Activated CD4-positive, alpha-beta memory T cell treated with anti-CD3 and anti-CD28 coated beads for 36 hours (primary cell): Measurements from ENCODE around the gene KDM4B. TPM values are rescaled to one million over a fixed set of nuclear protein-coding genes. Genes with fewer than 3 reads are reported as not detected.

Experiments used
- CTCF ChIA-PET: fragments of 350-600 bp; sonication (Branson Sonifier 250); formaldehyde crosslinking; loops from one replicate; lab custom pipeline; 2021; ENCODE audit warnings: antibody characterized with exemption, inconsistent platforms; lab: Charles Lee
- POLR2A ChIA-PET: fragments of 350-600 bp; sonication (Branson Sonifier 250); formaldehyde crosslinking; loops from one replicate; lab custom pipeline; 2021; ENCODE audit warnings: antibody characterized with exemption; lab: Charles Lee
- DNase-seq: peaks from one replicate; pipeline ENCODE4 v3.0.0-alpha.2; 2020
- H3K27ac Mint-ChIP-seq: one replicate; pipeline ENCODE4 v1.8.0; 2021; ENCODE audit warnings: mixed read lengths
- H3K27me3 Mint-ChIP-seq: one replicate; pipeline ENCODE4 v1.8.0; 2021; ENCODE audit warnings: mixed read lengths
- H3K36me3 Mint-ChIP-seq: one replicate; pipeline ENCODE4 v1.8.0; 2021; ENCODE audit warnings: mixed read lengths
- H3K4me1 Mint-ChIP-seq: one replicate; pipeline ENCODE4 v1.8.0; 2021; ENCODE audit warnings: low read depth, mixed read lengths
- H3K4me3 Mint-ChIP-seq: one replicate; pipeline ENCODE4 v1.8.0; 2021; ENCODE audit warnings: mild to moderate bottlenecking, mixed read lengths
- H3K9me3 Mint-ChIP-seq: one replicate; pipeline ENCODE4 v1.8.0; 2021; ENCODE audit warnings: mixed read lengths
- intact Hi-C: fragments of 100-400 bp; cut with micrococcal nuclease; formaldehyde crosslinking; loops from one replicate; pipeline ENCODE4 v1.15.1; 2023
- total RNA-seq, 2 experiments: library from RNA; stranded (reverse); gene quantifications; one replicate each; pipeline ENCODE4 v1.2.3, GENCODE V29; 2021

The KDM4B gene
- total RNA-seq, 2 experiments from 2014 or later = 19.2 to 20.6 TPM

DNA sequence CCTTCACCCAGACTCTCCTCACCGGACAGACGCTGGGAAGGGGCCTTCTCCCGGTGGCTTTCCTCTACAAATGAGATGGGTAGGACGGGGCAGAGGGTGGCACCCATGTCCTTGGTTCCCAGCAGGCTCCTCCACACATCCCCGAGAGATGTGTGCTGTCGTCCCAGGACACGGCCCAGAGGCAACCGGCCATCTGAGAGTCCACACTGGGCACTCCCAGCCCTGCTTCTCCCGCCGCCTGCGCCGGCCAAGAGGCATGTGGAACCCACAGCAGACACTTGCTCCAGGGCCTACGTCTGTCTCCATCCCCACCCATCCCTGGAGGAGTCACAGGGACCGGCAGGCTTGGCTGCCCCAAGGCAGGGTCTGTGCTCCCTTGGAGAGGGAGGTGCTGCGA, 179.9 kb downstream of the KDM4B start:
- no peaks in the 10 kb centered on the region for H3K4me1 Mint-ChIP-seq
- no peak overlapping the region for H3K27ac Mint-ChIP-seq
- ChIA-PET POLR2A (no interaction called here), CTCF (no interaction called here)
- peaks cover 12% of the 10 kb centered on the region for H3K36me3 Mint-ChIP-seq
- intact Hi-C loops = no loop called here
- H3K9me3 Mint-ChIP-seq = no peaks in the 10 kb centered on the region
- DNase-seq = no peak
- H3K4me3 Mint-ChIP-seq = no peak overlapping the region
- no peaks in the 10 kb centered on the region for H3K27me3 Mint-ChIP-seq

DNA sequence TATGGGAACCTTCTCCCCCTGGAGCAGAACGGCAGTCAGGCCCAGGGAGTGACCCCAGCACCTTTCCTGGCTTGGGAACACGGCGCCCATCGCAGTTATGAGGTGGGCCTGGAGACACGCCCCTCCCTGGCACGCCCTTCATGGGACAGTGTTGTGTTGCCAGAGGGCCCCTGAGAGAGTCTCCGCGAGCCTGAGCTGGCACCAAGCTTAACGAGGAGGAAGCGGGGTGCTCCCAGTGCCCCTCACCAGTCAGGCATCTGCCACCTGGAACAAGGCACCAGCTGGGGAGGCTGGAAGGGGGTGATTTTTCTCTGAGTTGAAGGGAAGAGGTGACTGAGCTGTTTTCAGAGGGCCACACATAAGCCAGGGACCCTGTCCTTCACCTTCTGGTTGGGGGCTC, 180.6 kb downstream of the KDM4B start:
- Mint-ChIP-seq H3K9me3 (no peaks in the 10 kb centered on the region), H3K27me3 (no peaks in the 10 kb centered on the region), H3K27ac (no peak overlapping the region), H3K4me1 (no peaks in the 10 kb centered on the region), H3K36me3 (peaks cover 12% of the 10 kb centered on the region), H3K4me3 (no peak overlapping the region)
- POLR2A ChIA-PET = no interaction called here
- intact Hi-C loops = no loop called here
- CTCF ChIA-PET = interaction anchor here (0.8 kb wide), 1 partner anchor 101 kb away, joined by 5 read pairs; no protein-coding TSS in a partner anchor
- no peak for DNase-seq

DNA sequence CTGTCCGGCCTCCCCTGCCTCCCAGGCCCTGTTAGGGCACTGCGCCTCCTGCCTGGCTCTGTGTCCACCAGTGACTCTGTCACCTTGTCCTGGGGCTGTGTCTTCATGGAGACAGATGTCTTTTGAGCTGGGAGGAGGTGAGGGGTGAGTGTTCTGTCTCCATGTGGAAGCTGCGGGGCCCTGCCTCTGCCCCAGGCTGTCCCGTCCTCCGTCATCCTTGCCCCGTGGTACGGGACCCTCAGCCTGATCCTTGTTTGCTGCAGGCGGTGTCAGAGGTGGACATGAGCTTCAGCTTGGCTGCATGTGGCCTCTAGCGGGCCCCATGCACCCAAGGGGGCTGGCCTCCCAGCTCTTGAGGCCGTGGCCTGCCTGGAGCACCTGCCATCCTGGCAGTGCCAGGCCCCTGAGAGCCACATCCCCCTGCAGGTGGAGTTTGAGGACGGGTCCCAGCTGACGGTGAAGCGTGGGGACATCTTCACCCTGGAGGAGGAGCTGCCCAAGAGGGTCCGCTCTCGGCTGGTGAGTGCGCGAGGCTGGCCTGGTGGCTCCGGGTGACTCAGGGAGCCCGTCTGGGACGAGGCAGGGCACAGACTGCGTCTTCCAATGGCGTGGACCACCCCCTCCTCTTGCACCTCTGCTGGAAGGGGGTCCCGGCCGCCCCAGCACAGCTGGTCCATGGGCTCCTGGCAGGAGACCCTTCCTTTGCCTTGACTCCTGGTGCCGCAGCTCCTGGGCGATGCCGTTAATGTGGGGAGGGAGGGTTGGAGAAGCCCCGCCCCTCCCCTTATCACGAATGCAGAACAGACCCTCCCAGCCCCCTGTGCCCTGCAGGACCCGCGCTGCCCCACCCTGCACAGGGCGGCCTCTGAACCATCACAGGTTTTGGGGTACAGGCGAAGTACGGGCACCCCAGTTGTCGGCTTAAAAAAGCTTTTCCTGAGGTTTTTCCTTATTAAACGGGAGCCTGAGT, 181.3 kb downstream of the KDM4B start:
- CTCF ChIA-PET = interaction anchor here (0.8 kb wide), 1 partner anchor 102 kb away, joined by 5 read pairs; no protein-coding TSS in a partner anchor
- POLR2A ChIA-PET = no interaction called here
- Mint-ChIP-seq H3K4me3 (no peak overlapping the region), H3K36me3 (peaks cover 12% of the 10 kb centered on the region), H3K4me1 (no peaks in the 10 kb centered on the region), H3K9me3 (no peaks in the 10 kb centered on the region), H3K27ac (no peak overlapping the region), H3K27me3 (no peaks in the 10 kb centered on the region)
- DNase-seq = no peak
- intact Hi-C loops = no loop called here

DNA sequence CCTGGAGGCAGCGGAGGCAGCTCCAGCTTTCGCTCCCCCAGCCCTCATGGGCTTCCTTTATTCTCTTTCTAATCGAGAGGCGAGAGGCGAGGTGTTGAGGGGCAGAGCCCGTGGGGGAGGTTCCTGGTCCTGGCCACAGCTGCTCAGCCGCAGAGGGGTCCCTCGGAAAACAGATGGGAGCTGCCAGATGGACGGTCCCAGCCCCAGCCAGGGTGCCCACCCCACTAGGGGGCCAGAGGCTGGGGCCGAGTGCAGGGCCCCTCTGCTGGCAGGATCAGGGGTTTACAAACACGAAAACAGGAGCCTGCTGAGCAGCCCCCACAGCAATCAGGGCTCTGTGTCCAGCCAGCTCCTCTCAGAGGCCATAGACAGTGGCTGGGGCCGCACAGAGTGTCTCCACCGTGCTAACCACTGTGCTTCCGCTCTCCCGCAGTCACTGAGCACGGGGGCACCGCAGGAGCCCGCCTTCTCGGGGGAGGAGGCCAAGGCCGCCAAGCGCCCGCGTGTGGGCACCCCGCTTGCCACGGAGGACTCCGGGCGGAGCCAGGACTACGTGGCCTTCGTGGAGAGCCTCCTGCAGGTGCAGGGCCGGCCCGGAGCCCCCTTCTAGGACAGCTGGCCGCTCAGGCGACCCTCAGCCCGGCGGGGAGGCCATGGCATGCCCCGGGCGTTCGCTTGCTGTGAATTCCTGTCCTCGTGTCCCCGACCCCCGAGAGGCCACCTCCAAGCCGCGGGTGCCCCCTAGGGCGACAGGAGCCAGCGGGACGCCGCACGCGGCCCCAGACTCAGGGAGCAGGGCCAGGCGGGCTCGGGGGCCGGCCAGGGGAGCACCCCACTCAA, 182.2 kb downstream of the KDM4B start:
- Mint-ChIP-seq H3K27ac (no peak overlapping the region), H3K36me3 (peaks cover 8% of the 10 kb centered on the region), H3K27me3 (no peaks in the 10 kb centered on the region), H3K4me1 (no peaks in the 10 kb centered on the region), H3K9me3 (no peaks in the 10 kb centered on the region), H3K4me3 (no peak overlapping the region)
- ChIA-PET POLR2A (no interaction called here), CTCF (no interaction called here)
- no peak for DNase-seq
- intact Hi-C loops = no loop called here

DNA sequence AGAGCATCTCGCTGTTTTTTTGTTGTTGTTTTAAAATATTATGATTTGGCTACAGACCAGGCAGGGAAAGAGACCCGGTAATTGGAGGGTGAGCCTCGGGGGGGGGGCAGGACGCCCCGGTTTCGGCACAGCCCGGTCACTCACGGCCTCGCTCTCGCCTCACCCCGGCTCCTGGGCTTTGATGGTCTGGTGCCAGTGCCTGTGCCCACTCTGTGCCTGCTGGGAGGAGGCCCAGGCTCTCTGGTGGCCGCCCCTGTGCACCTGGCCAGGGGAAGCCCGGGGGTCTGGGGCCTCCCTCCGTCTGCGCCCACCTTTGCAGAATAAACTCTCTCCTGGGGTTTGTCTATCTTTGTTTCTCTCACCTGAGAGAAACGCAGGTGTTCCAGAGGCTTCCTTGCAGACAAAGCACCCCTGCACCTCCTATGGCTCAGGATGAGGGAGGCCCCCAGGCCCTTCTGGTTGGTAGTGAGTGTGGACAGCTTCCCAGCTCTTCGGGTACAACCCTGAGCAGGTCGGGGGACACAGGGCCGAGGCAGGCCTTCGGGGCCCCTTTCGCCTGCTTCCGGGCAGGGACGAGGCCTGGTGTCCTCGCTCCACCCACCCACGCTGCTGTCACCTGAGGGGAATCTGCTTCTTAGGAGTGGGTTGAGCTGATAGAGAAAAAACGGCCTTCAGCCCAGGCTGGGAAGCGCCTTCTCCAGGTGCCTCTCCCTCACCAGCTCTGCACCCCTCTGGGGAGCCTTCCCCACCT, 183.3 kb downstream of the KDM4B start:
- POLR2A ChIA-PET = no interaction called here

DNA sequence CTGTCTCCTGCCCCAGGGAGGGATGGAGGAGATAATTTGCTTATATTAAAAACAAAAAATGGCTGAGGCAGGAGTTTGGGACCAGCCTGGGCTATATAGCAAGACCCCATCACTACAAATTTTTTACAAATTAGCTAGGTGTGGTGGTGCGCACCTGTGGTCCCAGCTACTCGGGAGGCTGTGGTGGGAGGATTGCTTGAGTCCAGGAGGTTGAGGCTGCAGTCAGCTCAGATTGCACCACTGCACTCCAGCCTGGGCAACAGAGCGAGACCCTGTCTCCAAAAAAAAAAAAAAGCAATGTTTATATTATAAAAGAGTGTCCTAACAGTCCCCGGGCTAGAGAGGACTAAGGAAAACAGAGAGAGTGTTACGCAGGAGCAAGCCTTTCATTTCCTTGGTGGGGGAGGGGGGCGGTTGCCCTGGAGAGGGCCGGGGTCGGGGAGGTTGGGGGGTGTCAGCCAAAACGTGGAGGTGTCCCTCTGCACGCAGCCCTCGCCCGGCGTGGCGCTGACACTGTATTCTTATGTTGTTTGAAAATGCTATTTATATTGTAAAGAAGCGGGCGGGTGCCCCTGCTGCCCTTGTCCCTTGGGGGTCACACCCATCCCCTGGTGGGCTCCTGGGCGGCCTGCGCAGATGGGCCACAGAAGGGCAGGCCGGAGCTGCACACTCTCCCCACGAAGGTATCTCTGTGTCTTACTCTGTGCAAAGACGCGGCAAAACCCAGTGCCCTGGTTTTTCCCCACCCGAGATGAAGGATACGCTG, 184.0 kb downstream of the KDM4B start:
- DNase-seq = no peak
- no peaks in the 10 kb centered on the region for H3K27me3 Mint-ChIP-seq
- ChIA-PET POLR2A (no interaction called here), CTCF (interaction anchor here (0.7 kb wide), 1 partner anchor 163 kb away, joined by 3 read pairs; no protein-coding TSS in a partner anchor)
- H3K4me1 Mint-ChIP-seq = no peaks in the 10 kb centered on the region
- peaks cover 7% of the 10 kb centered on the region for H3K9me3 Mint-ChIP-seq
- H3K27ac Mint-ChIP-seq = no peak overlapping the region
- intact Hi-C loops = no loop called here
- H3K4me3 Mint-ChIP-seq = no peak overlapping the region
- no peaks in the 10 kb centered on the region for H3K36me3 Mint-ChIP-seq

More for the DNA sequence above, 183.3 kb downstream of the KDM4B start:
- Mint-ChIP-seq H3K4me1 (no peaks in the 10 kb centered on the region), H3K27ac (no peak overlapping the region), H3K27me3 (no peaks in the 10 kb centered on the region), H3K9me3 (no peaks in the 10 kb centered on the region), H3K4me3 (no peak overlapping the region), H3K36me3 (peaks cover 1% of the 10 kb centered on the region)
- CTCF ChIA-PET = interaction anchor here (0.7 kb wide), 1 partner anchor 163 kb away, joined by 3 read pairs; no protein-coding TSS in a partner anchor
- no peak for DNase-seq
- intact Hi-C loops = no loop called here

DNA sequence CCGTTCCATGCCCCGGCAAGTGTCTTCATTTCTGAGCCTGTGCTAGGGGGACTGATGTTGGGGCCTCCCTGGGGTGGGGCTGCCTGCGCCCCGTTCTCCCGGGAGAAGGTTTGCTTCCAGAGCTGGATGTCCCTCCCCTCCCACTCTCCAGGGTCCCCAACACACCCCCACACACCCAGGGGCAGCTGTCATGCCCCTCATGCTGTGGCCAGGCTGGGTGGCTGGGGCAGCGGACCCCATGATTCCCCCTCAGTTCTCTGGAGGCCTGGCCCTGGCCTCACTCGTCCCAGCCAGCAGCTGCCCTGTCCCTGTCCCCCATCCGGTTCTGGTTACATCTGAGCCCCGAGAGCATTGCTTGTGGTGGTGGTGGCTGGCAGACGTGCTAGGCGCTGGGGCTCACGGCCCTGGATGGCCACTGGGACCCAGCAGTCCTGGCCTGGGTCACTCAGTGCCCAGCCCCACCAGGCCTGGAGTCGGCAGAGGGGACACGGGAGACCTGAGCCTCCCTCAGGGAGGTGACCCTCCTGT, 184.8 kb downstream of the KDM4B start:
- no peaks in the 10 kb centered on the region for H3K4me1 Mint-ChIP-seq
- ChIA-PET POLR2A (no interaction called here), CTCF (no interaction called here)
- no peak overlapping the region for H3K27ac Mint-ChIP-seq
- DNase-seq = no peak
- H3K9me3 Mint-ChIP-seq = peaks cover 12% of the 10 kb centered on the region
- H3K36me3 Mint-ChIP-seq = no peaks in the 10 kb centered on the region
- intact Hi-C loops = no loop called here
- no peak overlapping the region for H3K4me3 Mint-ChIP-seq
- H3K27me3 Mint-ChIP-seq = no peaks in the 10 kb centered on the region

DNA sequence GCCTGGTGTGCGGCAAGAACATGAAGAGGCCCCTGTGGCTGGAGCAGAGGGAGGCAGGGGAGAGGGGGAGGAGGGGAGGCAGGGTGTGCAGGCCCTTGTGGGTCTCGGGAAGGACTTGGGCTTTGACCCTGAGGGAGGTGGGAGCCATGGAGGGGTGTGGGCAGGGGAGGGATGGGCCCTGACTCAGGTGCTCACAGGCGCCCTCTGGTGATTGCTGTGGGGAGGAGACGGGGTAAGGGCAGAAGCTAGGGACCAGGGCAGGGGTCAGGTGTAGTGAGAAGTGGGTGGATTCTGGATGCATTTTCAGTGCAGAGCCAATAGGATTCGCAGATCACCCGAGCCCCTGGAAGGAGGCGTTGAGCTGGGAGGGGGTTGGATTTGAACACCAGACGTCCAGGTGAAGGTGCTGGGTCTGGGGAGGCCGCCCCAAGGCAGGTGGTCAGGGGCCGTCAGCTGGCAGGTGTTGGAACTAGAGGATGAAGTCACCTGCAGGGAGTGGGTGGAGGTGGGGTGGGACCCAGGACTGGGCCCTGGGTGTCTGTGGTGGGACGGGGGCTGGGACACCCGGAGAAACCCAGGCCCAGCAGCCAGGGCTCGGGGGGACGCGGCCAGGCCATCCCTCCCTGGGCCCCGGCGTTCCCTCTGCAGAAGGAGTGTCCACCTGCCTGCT, 185.4 kb downstream of the KDM4B start:
- ChIA-PET POLR2A (no interaction called here), CTCF (interaction anchor here (0.6 to 0.7 kb wide), 2 partner anchors 9 to 105 kb away, joined by 4 to 6 read pairs; no protein-coding TSS in a partner anchor)
- Mint-ChIP-seq H3K27me3 (no peaks in the 10 kb centered on the region), H3K36me3 (no peaks in the 10 kb centered on the region), H3K9me3 (peaks cover 18% of the 10 kb centered on the region), H3K27ac (no peak overlapping the region), H3K4me1 (no peaks in the 10 kb centered on the region), H3K4me3 (no peak overlapping the region)
- peak; percentile 54 for DNase-seq
- intact Hi-C loops = no loop called here

DNA sequence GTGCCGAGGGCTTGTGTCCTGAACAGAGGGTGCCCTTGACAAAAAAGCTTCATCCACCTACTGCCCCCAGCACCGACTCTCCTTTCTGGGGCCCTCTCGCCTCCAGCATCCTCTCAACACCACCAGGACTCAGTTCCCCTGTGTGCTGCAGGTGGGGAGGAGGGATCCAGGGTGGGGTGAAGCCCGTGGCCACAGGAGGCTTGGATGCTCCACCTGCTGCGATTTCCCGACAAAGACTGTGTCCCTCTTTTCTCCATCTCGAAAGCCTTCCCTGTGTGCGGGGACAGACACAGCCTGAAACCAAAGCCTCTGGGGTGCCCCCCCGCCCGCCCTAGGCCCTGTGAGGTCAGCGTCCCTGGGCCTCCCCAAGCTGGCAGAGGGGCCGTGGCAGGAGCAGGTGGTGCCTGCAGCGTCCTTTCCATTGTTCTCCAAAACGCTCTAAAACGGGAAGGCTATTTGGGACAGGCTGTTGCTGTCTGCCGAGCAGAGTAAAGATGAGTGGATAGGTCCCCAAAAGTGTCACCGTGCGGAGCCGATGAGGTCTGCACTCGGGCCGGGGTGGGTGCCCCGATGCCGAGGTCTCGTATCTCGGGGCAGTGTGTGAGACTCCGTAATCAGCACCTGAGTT, 186.0 kb downstream of the KDM4B start:
- no peak overlapping the region for H3K27ac Mint-ChIP-seq
- H3K9me3 Mint-ChIP-seq = peaks cover 20% of the 10 kb centered on the region
- POLR2A ChIA-PET = no interaction called here
- no peak overlapping the region for H3K4me3 Mint-ChIP-seq
- CTCF ChIA-PET = interaction anchor here (0.6 to 0.7 kb wide), 2 partner anchors 10 to 106 kb away, joined by 4 to 6 read pairs; no protein-coding TSS in a partner anchor
- no peaks in the 10 kb centered on the region for H3K36me3 Mint-ChIP-seq
- no peaks in the 10 kb centered on the region for H3K4me1 Mint-ChIP-seq
- intact Hi-C loops = no loop called here
- no peaks in the 10 kb centered on the region for H3K27me3 Mint-ChIP-seq
- DNase-seq = no peak

DNA sequence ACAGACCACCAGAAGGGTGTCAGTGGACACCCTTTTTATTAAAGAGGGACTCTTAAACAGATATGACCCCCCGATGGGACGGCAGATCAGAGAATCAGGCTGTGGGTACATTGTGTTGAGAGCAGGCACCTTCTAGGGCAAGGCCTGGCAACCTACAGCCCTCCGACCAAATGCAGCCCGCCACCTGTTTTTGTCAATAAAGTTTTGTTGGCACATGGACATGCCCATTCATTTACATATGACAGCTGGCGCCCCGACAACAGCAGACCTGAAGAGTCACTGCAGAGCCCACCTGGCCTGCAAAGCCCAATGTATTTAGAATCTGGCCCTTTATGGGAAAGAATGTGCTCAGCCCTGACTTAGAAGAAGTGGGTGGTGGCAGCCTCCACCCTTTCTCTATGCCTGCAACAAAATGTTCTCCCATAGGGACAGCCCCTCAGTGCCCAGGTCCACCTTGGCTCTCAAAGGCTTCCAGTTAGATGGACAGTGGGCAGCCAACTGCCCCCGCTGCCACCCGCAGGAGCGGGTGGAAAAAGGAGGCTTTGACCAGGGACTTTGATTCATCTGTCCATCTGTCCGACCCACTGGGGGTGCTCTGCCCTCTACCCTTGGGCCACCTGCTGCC, 186.8 kb downstream of the KDM4B start:
- CTCF ChIA-PET = no interaction called here

More for the DNA sequence above, 186.8 kb downstream of the KDM4B start:
- POLR2A ChIA-PET = no interaction called here
- H3K9me3 Mint-ChIP-seq = peaks cover 20% of the 10 kb centered on the region
- H3K36me3 Mint-ChIP-seq = no peaks in the 10 kb centered on the region
- no peak overlapping the region for H3K4me3 Mint-ChIP-seq
- no peak for DNase-seq
- H3K4me1 Mint-ChIP-seq = no peaks in the 10 kb centered on the region
- no peak overlapping the region for H3K27ac Mint-ChIP-seq
- no peaks in the 10 kb centered on the region for H3K27me3 Mint-ChIP-seq
- intact Hi-C loops = no loop called here
